GM12872 (cell line): Measurements from ENCODE around the gene SEC31B.

Experiments
- CTCF ChIP-seq: IDR thresholded peaks from 3 replicates; pipeline ENCODE4 v1.5.1; 2011; ENCODE audit warnings: low read depth, mild to moderate bottlenecking, low read length, moderate library complexity; ENCODE audit not compliant: insufficient read depth

Gene SEC31B

DNA sequence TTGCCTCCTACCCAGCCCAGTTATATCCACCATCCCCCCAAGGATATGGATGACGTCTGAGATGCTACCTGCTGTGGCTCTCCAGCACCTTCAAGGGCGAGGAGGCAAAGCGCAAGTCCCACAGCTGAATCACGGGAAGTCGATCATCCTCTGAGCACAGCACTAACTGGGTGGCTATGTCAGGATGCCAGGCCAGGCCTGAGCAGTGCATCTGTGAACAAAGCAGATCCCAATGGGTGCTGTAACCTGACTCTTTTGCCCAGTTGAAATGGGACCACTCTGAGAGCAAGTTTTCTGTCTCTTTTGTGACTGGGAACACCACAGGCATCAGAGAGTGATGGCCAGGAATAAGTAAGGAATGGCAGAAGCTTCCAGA is 12.3 kb downstream of the SEC31B start:
- TF ChIP-seq CTCF: no peak

DNA sequence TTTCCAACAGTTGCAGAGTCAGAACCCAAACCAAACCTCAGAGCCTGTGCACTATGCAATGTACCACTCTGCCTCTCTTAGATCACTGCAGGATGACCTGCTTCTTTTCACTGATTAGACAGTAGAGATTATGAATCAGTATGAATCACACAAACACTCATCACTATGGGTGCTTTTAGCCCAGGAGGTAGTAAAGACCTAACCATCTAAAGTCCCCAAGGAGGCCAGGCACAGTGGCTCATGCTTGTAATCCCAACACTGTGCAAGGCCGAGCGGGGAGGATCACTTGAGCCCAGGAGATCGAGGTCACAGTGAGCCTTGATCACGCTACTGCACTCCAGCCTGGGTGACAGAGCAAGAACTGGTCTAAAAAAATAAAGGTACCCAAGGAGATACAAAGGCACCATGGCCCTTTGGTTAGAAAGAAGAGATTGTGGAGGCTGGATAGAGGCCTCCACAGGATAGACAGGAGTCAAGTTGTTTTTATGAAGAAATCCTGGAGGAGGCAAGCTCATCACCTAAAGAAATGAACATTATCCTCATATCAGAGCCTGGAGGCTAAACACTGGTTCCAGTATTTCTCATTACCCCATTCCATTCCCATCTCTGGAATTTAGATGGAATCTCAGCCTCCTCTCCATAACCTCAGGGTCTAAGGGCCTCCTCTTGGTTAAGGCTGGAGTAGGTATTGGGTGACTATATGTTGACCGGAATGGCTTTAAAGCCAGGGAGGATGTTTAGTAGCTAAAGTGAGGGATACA is 12.9 kb downstream of the SEC31B start:
- no peak for TF ChIP-seq CTCF

- TF ChIP-seq CTCF: no peak
These were observed 14.5 kb downstream of the SEC31B start for GRCh38 chr10:100505164-100505563.

GRCh38 chr10:100504096-100504495 is 15.6 kb downstream of the SEC31B start:
- TF ChIP-seq CTCF: no peak

DNA sequence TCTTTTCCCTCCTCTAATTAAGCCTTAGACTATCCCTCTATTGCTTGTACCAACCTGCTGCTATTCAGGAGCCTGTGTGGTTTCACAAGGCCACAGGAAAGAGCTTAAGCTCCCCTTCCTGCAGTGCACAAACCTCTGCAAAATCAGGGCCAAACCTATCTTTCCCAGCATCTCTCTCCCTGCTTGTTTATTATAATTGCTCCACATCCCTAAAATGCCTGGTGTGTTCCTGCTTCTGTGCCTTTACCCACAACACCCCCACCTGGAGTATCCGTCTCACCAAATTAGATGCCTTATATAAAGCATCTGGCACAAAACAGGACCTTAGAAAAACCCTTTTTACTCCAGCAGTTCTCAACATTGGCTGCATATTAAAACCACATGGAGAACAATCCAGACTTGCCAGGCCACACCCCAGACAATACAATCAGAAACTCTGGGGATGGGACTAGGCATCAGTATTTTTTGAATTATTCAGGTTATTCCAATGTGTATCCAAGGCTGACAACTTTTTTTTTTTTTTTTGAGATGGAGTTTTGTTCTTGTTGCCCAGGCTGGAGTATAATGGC is 16.7 kb downstream of the SEC31B start:
- no peak for TF ChIP-seq CTCF

GRCh38 chr10:100501423-100501822 is 18.2 kb downstream of the SEC31B start:
- TF ChIP-seq CTCF: no peak

- no peak for TF ChIP-seq CTCF
These were observed 21.6 kb downstream of the SEC31B start for GRCh38 chr10:100498059-100498458.
